Stimulated activated CD4-positive, alpha-beta T cell treated with anti-CD3 and anti-CD28 coated beads, Interleukin-2, amount 100 ng/mL, for 4 hours (primary cell): Measurements from ENCODE around the gene MPG.
"Not testable (repeated sequence)": the region's sequence is repeated elsewhere in the genome, so short reads cannot be mapped to it uniquely, and the experiment has no call there.

Experiments used
- DNase-seq: peaks from one replicate; pipeline ENCODE4 v3.0.0-alpha.2; 2020; ENCODE audit warnings: low read depth

Gene MPG

GRCh38 chr16:112153-112840 lies 34.3 kb downstream of the MPG start:
- no peak for DNase-seq

GRCh38 chr16:114327-114726 lies 36.3 kb downstream of the MPG start:
- DNase-seq = no peak

- DNase-seq = no peak
Observed at GRCh38 chr16:116015-116414, 38.0 kb downstream of the MPG start.

GRCh38 chr16:117379-118365 lies 39.6 kb downstream of the MPG start:
- peak; percentile 53 for DNase-seq

- no peak for DNase-seq
Observed at GRCh38 chr16:118857-119256, 40.8 kb downstream of the MPG start.

- DNase-seq = no peak
Observed at GRCh38 chr16:119295-119694, 41.3 kb downstream of the MPG start.

- no peak for DNase-seq
Observed at GRCh38 chr16:119835-120491, 41.9 kb downstream of the MPG start.

GRCh38 chr16:120756-121155 lies 42.7 kb downstream of the MPG start:
- no peak for DNase-seq

GRCh38 chr16:122361-122760 lies 44.3 kb downstream of the MPG start:
- DNase-seq = no peak

- not testable (repeated sequence) for DNase-seq
Observed at GRCh38 chr16:123558-124350, 45.7 kb downstream of the MPG start.

GRCh38 chr16:125011-125410 lies 47.0 kb downstream of the MPG start:
- no peak for DNase-seq

- no peak for DNase-seq
Observed at GRCh38 chr16:129075-129474, 51.0 kb downstream of the MPG start.

- DNase-seq = no peak
Observed at GRCh38 chr16:130533-131173, 52.6 kb downstream of the MPG start.

- no peak for DNase-seq
Observed at GRCh38 chr16:132120-132519, 54.1 kb downstream of the MPG start.

GRCh38 chr16:133716-134115 lies 55.7 kb downstream of the MPG start:
- DNase-seq = no peak
